Hepatocyte (in vitro differentiated cells): ENCODE results near the gene PRCD. TPM values are rescaled to one million over a fixed set of nuclear protein-coding genes. Genes with fewer than 3 reads are reported as not detected.
A peak's percentile ranks its signal among the peaks of the same experiment; 100 is the strongest.

Experiments used
- DNase-seq: peaks from one replicate; pipeline ENCODE4 v3.0.0-alpha.2; 2016; ENCODE audit warnings: low spot score
- H2AFZ ChIP-seq: fragments of 200-600 bp; sonication (generic); 2 replicates; pipeline ENCODE4 v1.6.0; 2016; ENCODE audit warnings: antibody characterized with exemption, mild to moderate bottlenecking
- H3K27ac ChIP-seq: fragments of 200-600 bp; sonication (generic); 2 replicates; pipeline ENCODE4 v1.5.1; 2016; ENCODE audit warnings: mild to moderate bottlenecking
- H3K27me3 ChIP-seq: fragments of 200-600 bp; sonication (generic); 2 replicates; pipeline ENCODE4 v1.6.1; 2016
- H3K36me3 ChIP-seq: fragments of 200-600 bp; sonication (generic); replicated peaks from 2 replicates; pipeline ENCODE4 v1.5.1; 2016; ENCODE audit warnings: low read depth; ENCODE audit not compliant: insufficient read depth
- H3K4me1 ChIP-seq: fragments of 200-600 bp; sonication (generic); 2 replicates; pipeline ENCODE4 v1.5.1; 2016; ENCODE audit warnings: mild to moderate bottlenecking, moderate library complexity; ENCODE audit not compliant: insufficient read depth
- H3K4me2 ChIP-seq: fragments of 200-600 bp; sonication (generic); 2 replicates; pipeline ENCODE4 v1.6.0; 2016
- H3K4me3 ChIP-seq: fragments of 200-600 bp; sonication (generic); 2 replicates; pipeline ENCODE4 v1.5.1; 2016; ENCODE audit warnings: mild to moderate bottlenecking
- H3K79me2 ChIP-seq: fragments of 200-600 bp; sonication (generic); 2 replicates; pipeline ENCODE4 v1.6.0; 2017; ENCODE audit warnings: mild to moderate bottlenecking
- H3K9me2 ChIP-seq: fragments of 200-600 bp; sonication (generic); replicated peaks from 2 replicates; pipeline ENCODE4 v1.6.0; 2017; ENCODE audit warnings: mild to moderate bottlenecking; ENCODE audit not compliant: insufficient read depth
- H3K9me3 ChIP-seq: fragments of 200-600 bp; sonication (generic); 2 replicates; pipeline ENCODE4 v1.5.1; 2016; ENCODE audit warnings: low read depth, mild to moderate bottlenecking
- H4K20me1 ChIP-seq: fragments of 200-600 bp; sonication (generic); 2 replicates; pipeline ENCODE4 v1.6.0; 2016; ENCODE audit warnings: mild to moderate bottlenecking; ENCODE audit not compliant: insufficient read depth, poor library complexity, severe bottlenecking
- EZH2 ChIP-seq: fragments of 200-600 bp; sonication (generic); IDR thresholded peaks from 2 replicates; pipeline ENCODE4 v1.6.1; 2016; ENCODE audit warnings: antibody characterized with exemption, mild to moderate bottlenecking, borderline replicate concordance
- EZH2phosphoT487 ChIP-seq: fragments of 200-600 bp; sonication (generic); IDR thresholded peaks from one replicate; pipeline ENCODE4 v1.6.1; 2018; ENCODE audit warnings: antibody characterized with exemption, mild to moderate bottlenecking, low read depth, moderate library complexity; ENCODE audit not compliant: unreplicated experiment, severe bottlenecking
- WGBS: methylation state at CpG from one replicate; pipeline ENCODE4 v1.1.6; 2016; ENCODE audit warnings: low lambda C conversion rate; ENCODE audit errors: missing lambda C conversion rate; 5-methylcytosine and 5-hydroxymethylcytosine counted together
- polyA plus RNA-seq: library from polyadenylated mRNA; unstranded; fragments of >200 nt; fragmentation: Nextera tagmentation; extraction: Ambion mirVana; gene quantifications from 2 replicates; pipeline ENCODE4 v1.2.1, GENCODE V29; 2016
- total RNA-seq: library from RNA; depleted of rRNA; stranded (reverse); fragments of >200 nt; gene quantifications from 2 replicates; pipeline ENCODE4 v1.2.3, GENCODE V29; 2014
- TF ChIP-seq, protein P1 (sequence below): fragments of 200-600 bp; sonication (generic); IDR thresholded peaks from 2 replicates; pipeline ENCODE4 v1.5.1; 2016; ENCODE audit warnings: antibody characterized with exemption, mild to moderate bottlenecking; ENCODE audit not compliant: poor library complexity

The PRCD gene
- total and polyA plus RNA-seq, 2 experiments from 2014 or later = 2.0 to 10.2 TPM

DNA sequence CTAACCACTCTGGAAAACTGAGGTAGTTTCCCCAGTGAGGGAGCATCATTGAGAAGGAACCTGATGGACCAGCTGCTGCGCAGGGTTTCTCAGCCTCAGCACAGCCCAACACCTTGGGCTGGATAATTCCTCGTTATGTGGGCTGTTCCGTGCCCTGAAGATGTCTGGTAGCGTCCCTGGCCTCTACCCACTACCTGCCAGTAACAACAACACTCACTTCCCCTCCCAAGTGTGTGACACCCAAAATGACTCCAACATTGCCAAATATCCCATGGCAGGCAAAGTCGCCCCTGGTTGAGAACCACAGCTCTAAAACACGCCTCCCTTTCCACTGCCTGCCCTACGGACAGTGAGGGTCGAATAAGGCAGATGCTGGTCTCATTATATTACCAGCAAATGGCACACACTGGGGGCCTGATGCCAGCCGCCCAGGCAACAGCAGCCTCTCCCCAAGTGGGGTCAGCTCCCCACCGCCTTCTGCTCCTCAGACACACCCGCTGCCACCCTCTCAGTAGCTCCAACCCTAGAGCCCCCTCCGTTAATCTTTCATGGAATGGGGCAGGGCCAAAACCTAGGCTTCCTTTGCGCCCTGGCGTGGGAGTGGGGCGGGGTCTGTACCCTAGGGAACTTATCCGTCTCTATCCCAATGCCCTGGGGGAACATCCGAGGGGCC lies 39.6 kb upstream of the PRCD start:
- Histone ChIP-seq H3K27me3 (no peaks in the 10 kb centered on the region), H3K4me1 (peaks cover 28% of the 10 kb centered on the region), H3K27ac (no peak overlapping the region), H2AFZ (no peak overlapping the region), H3K4me2 (peak overlapping the region; percentile 92), H3K36me3 (no peaks in the 10 kb centered on the region), H3K9me2 (no peaks in the 10 kb centered on the region), H4K20me1 (no peaks in the 10 kb centered on the region), H3K79me2 (peaks cover 11% of the 10 kb centered on the region), H3K4me3 (peak overlapping the region; percentile 87), H3K9me3 (no peaks in the 10 kb centered on the region)
- 56% methylated on average over 17 of the region's 17 CpGs for WGBS
- no peak for DNase-seq
- TF ChIP-seq EZH2 (no peak), EZH2phosphoT487 (no peak)
- TF ChIP-seq, protein P1, sequence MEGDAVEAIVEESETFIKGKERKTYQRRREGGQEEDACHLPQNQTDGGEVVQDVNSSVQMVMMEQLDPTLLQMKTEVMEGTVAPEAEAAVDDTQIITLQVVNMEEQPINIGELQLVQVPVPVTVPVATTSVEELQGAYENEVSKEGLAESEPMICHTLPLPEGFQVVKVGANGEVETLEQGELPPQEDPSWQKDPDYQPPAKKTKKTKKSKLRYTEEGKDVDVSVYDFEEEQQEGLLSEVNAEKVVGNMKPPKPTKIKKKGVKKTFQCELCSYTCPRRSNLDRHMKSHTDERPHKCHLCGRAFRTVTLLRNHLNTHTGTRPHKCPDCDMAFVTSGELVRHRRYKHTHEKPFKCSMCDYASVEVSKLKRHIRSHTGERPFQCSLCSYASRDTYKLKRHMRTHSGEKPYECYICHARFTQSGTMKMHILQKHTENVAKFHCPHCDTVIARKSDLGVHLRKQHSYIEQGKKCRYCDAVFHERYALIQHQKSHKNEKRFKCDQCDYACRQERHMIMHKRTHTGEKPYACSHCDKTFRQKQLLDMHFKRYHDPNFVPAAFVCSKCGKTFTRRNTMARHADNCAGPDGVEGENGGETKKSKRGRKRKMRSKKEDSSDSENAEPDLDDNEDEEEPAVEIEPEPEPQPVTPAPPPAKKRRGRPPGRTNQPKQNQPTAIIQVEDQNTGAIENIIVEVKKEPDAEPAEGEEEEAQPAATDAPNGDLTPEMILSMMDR = no peak

DNA sequence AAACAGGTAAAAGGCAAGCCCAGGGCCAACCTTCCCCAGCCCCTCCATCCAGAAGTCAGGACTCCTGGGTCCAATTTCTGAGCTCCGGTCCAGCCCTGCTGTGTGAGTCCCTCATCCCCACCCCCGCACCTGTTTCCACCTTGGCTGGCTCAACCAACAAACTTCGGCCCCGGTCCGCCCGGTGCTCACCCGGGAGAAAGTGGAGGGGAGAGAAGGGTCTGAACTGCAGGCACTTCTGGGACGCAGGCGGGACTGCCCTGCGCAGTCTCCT lies 39.2 kb upstream of the PRCD start:
- Histone ChIP-seq H3K9me3 (no peaks in the 10 kb centered on the region), H3K4me1 (peaks cover 27% of the 10 kb centered on the region)
- WGBS = 5% methylated on average over 10 of the region's 10 CpGs

DNA sequence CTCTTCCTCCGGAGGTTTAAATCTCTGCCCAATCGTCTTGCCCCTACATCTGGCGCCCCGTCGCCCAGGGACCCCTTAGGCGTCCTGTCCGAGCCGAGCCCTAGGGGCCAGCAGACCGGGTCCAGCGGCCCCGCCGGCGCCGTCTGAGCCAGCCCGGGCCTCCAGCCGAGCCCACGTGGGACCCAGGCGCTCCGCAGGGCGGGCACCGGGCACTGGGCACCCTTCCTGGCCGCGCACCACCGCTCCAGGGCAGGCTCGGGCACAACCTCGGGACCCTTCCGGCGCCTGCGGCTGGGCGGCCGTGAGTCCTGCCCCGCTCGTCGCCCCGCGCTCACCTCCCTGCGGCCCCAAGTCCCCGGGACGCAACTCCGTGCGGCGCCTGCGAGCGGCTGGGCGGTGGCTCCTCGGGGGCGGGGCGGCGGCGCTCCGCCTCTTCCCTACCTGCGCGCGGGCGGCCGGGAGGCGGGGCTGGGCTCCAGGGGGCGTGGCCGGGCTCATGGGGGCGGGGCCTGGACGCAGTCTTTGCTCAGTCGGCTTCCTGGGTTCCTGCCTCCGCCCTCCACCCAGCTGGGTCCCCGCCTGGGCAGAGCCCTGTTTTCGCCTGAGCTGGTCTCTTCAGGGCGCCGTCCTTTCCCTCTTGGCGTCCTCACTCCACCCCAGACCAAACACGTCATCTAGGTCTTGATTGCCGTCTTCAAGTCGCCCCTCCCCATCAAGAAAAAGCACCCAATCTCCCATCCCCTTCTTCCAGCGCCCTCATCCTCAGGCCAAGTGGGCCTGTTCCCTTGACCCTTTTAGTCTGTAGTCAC lies 38.6 kb upstream of the PRCD start, which contains the start of gene RHBDF2:
RHBDF2 (minus strand) TSS at position 406 of the 809 bp plus-strand sequence. CDS start 19,899 bp downstream, outside the sequence.
- 10% methylated on average over 14 of the region's 72 CpGs for WGBS

More for the DNA sequence above, 39.2 kb upstream of the PRCD start:
- Histone ChIP-seq H3K4me2 (peak overlapping the region; percentile 92), H4K20me1 (no peaks in the 10 kb centered on the region), H3K9me2 (no peaks in the 10 kb centered on the region), H3K27ac (peak overlapping the region; percentile 32), H3K4me3 (peak overlapping the region; percentile 87), H3K27me3 (no peaks in the 10 kb centered on the region), H3K36me3 (no peaks in the 10 kb centered on the region), H3K79me2 (peaks cover 11% of the 10 kb centered on the region), H2AFZ (no peak overlapping the region)
- no peak for DNase-seq
- TF ChIP-seq, protein P1 = no peak
- TF ChIP-seq EZH2phosphoT487 (no peak), EZH2 (no peak)

More for the DNA sequence above, 38.6 kb upstream of the PRCD start, which contains the start of gene RHBDF2:
- DNase-seq = peak; percentile 94
- Histone ChIP-seq H3K27ac (peak within 1 kb of the TSS; percentile 51), H3K9me3 (no peaks in the 10 kb centered on the region), H3K36me3 (no peaks in the 10 kb centered on the region), H2AFZ (peak within 1 kb of the TSS; percentile 77), H4K20me1 (no peaks in the 10 kb centered on the region), H3K27me3 (no peaks in the 10 kb centered on the region), H3K79me2 (peaks cover 11% of the 10 kb centered on the region), H3K4me1 (peaks cover 26% of the 10 kb centered on the region), H3K9me2 (no peaks in the 10 kb centered on the region), H3K4me2 (peak within 1 kb of the TSS; percentile 92), H3K4me3 (peak within 1 kb of the TSS; percentile 87)
- no peak for TF ChIP-seq EZH2
- TF ChIP-seq, protein P1 = no peak
- TF ChIP-seq EZH2phosphoT487 = no peak
